Left lung (tissue), 10 donors: ENCODE results near the gene FUT1. TPM values are rescaled to one million over a fixed set of nuclear protein-coding genes. Genes with fewer than 3 reads are reported as not detected.

Experiments
- ATAC-seq: fragments of 200-7000 bp; cut with Tn5 transposase; one replicate; pipeline ENCODE4 v1.9.1; 2020; ENCODE audit warnings: moderate library complexity
- DNase-seq, 4 donors: peaks; one replicate each; pipeline ENCODE4 v3.0.0-alpha.2; 2013 to 2020
- H3K27ac ChIP-seq, 2 donors: fragments of 200-600 bp; sonication (generic) in 1 of 2; one replicate each; pipeline versions ENCODE4 v1.5.0 to v1.8.0; 2020 to 2021
- H3K27me3 ChIP-seq, 2 donors: fragments of 200-600 bp; sonication (generic) in 1 of 2; one replicate each; pipeline versions ENCODE4 v1.5.0 to v1.8.0; 2020 to 2021
- H3K36me3 ChIP-seq, 2 donors: fragments of 200-600 bp; sonication (generic) in 1 of 2; one replicate each; pipeline versions ENCODE4 v1.5.0 to v1.8.0; 2020 to 2021
- H3K4me1 ChIP-seq, 2 donors: fragments of 200-600 bp; one replicate each; pipeline ENCODE4 v1.8.0; 2021
- H3K4me3 ChIP-seq, 2 donors: fragments of 200-600 bp; sonication (generic) in 1 of 2; one replicate each; pipeline versions ENCODE4 v1.5.0 to v1.8.0; 2020 to 2021; ENCODE audit warnings: mild to moderate bottlenecking in 1 of 2
- H3K9me3 ChIP-seq, 2 donors: fragments of 200-600 bp; sonication (generic) in 1 of 2; one replicate each; pipeline versions ENCODE4 v1.5.0 to v1.8.0; 2020 to 2021
- intact Hi-C, 2 donors: fragments of 100-400 bp; cut with DNase I; formaldehyde crosslinking; loops; one replicate each; pipeline versions ENCODE4 v1.11.2 to v1.14.2; 2022
- polyA plus RNA-seq, 6 donors: library from polyadenylated mRNA; unstranded; fragments of 120-200 nt; gene quantifications; one replicate each; pipeline ENCODE4 v1.2.1, GENCODE V29; 2013; ENCODE audit not compliant: insufficient read length in 6 of 6
- total RNA-seq, 2 donors: library from RNA; stranded (reverse); fragmentation: NEBNext Ultra II Directional; extraction: Animal tissue kit (Norgen Biotek cat#: 25700); gene quantifications; one replicate each; pipeline ENCODE4 v1.2.1, GENCODE V29; 2021
- TF ChIP-seq, protein P1 (sequence below), 2 donors: fragments of 200-600 bp; sonication (generic) in 1 of 2; IDR thresholded peaks; one replicate each; pipeline versions ENCODE4 v1.5.0 to v1.8.0; 2021; ENCODE audit warnings: antibody characterized with exemption in 2 of 2
- donor health status: DM: no; HTN: yes; CAD: no.
- donor health status: DM: no; HTN: no; CAD: no.

Gene FUT1
- total and polyA plus RNA-seq, 8 donors, result 5.1 to 8.7 (median 6.6) TPM

DNA sequence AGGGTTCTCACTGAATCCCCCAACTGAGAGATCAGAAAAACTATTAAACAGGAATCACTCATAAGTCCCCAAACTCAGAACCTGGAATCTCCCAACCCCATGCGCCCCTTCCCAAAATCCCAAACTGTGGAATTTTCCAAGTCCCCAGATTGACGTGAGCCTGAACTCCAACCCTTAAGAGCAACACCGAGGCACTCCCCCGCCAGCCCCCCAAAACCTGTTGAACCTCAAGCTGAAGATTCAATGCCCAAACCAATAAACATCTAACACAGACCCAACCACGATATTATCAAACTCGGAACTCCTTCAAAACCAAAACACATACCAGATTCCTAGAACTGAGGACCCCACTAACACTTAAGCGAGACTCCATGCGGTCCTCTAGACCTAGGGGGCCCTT is 6.3 kb downstream of the FUT1 start:
- H3K9me3 ChIP-seq, result no peaks in the 10 kb centered on the region
- intact Hi-C loops, result no loop called here
- TF ChIP-seq, protein P1, sequence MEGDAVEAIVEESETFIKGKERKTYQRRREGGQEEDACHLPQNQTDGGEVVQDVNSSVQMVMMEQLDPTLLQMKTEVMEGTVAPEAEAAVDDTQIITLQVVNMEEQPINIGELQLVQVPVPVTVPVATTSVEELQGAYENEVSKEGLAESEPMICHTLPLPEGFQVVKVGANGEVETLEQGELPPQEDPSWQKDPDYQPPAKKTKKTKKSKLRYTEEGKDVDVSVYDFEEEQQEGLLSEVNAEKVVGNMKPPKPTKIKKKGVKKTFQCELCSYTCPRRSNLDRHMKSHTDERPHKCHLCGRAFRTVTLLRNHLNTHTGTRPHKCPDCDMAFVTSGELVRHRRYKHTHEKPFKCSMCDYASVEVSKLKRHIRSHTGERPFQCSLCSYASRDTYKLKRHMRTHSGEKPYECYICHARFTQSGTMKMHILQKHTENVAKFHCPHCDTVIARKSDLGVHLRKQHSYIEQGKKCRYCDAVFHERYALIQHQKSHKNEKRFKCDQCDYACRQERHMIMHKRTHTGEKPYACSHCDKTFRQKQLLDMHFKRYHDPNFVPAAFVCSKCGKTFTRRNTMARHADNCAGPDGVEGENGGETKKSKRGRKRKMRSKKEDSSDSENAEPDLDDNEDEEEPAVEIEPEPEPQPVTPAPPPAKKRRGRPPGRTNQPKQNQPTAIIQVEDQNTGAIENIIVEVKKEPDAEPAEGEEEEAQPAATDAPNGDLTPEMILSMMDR (IDR thresholded peaks at IDR 0.05), result no peak
- ATAC-seq, result no peak
- H3K4me1 ChIP-seq, result peaks cover 0 to 7% of the 10 kb centered on the region in 2 donors
- no peak overlapping the region for H3K27ac ChIP-seq
- peaks cover 0 to 41% of the 10 kb centered on the region in 2 donors for H3K27me3 ChIP-seq
- no peak overlapping the region for H3K4me3 ChIP-seq
- H3K36me3 ChIP-seq, result no peaks in the 10 kb centered on the region
- no peak for DNase-seq

DNA sequence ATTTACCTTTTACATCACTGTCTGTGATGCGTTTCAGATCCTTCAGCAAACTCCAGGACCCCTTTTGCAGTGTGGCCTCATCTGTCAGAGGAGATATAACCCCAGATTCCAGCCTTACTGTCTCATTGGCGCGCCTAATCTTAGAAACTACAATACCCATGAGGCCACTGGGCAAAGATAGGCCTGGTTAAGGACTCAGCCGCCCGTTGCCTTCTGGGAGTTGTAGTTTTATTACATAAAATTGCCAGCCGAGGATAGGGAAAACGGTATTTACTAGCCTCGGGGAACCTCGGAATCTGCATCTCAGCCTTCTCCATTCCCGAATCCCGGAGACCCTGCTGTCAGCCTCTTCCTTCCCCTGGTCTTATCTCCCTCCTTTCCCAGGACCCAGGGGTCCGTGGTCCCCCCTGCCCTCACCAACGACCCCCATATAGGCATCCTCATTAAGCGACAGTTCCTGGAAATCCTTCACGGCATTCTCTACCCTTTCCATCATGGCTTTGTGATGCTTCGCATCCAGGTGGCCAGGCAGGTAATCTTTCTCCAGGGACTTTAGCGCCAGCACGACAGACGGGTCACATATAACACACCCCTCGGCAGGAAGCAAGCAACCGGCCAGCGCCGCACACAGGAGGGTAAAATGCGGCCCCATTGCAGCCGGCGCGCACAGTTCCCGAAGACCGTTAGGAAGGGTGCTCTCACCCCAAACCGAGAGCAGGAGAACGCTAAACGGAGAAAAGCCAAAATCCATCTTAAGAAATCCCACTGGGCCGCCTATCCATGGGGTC is 7.0 kb downstream of the FUT1 start:
- Histone ChIP-seq H3K4me3 (no peak overlapping the region), H3K4me1 (peaks cover 0 to 7% of the 10 kb centered on the region in 2 donors), H3K27me3 (peaks cover 0 to 41% of the 10 kb centered on the region in 2 donors), H3K36me3 (no peaks in the 10 kb centered on the region), H3K27ac (no peak overlapping the region), H3K9me3 (no peaks in the 10 kb centered on the region)
- ATAC-seq, result peak; percentile 66
- TF ChIP-seq, protein P1 (IDR thresholded peaks at IDR 0.05), result no peak
- intact Hi-C loops, result no loop called here
- peak in 2 of 4 donors; percentile 42 to 45 for DNase-seq

DNA sequence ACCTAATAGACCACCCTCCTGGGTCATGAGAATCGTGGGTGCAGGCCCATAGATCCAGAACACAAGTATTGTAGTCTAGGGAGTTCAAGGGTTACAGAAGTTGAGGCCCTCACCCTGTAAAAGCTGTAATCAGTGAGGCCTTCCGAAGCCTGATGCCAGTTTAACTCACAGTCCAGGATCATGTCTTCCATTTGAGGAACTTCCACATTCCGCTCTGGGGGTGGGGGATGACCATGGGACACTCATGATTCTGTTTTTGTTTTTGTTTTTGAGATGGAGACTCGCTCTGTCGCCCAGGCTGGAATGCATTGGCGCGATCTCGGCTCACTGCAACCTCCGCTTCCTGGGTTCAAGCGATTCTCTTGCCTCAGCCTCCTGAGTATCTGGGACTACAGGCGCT is 10.3 kb downstream of the FUT1 start:
- TF ChIP-seq, protein P1 (IDR thresholded peaks at IDR 0.05), result no peak
- ATAC-seq (no peak), DNase-seq (peak in 1 of 4 donors; percentile 12)
- no peaks in the 10 kb centered on the region for H3K9me3 ChIP-seq
- H3K27me3 ChIP-seq, result peaks cover 5 to 47% of the 10 kb centered on the region in 2 donors
- H3K36me3 ChIP-seq, result no peaks in the 10 kb centered on the region
- intact Hi-C loops, result no loop called here
- H3K27ac ChIP-seq, result peak overlapping the region in 1 of 2 donors; percentile 70
- H3K4me3 ChIP-seq, result no peak overlapping the region
- peaks cover 4 to 18% of the 10 kb centered on the region in 2 donors for H3K4me1 ChIP-seq

DNA sequence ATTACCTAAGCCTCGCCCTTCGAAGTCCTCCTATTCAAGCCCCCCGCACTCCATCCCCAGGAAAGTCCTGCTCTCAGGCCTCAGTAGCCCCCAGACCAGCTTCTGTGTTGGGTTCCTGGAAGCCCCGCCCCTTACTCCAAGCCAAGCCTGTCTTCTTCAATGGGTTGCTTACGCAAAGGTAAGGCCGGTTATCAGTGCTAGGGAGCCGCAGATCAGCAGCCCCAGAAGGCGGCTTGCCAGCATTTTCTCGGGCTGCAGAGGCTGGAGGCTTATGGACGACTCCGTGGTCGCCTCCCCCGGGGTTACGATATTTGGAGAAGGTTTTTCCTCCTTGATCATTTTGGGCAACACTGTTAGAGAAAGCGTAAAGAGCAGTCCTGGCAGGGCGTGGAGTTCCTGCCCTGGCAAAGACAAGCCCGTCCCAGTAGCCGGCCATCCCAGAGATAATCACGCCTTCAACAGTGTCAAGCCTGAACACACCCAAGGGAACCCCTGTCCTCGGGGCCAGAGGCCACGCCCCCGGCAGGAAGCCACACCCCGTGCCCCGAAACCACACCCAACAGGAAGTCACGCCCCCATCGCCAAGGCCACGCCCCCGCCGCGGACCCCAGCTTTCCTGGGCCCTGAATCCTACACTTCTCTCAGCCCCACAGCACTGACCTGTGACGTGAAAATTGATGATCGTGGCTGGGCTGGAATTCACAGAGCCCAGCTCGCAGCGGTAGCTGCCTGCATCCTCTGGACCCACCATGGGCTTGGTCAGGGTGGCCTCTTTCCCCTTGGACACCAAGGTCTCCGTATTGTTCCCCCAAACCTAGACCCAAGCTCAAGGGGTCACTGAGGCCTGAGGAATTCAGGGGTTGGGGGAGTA is 11.1 kb downstream of the FUT1 start:
- H3K27me3 ChIP-seq, result peaks cover 5 to 40% of the 10 kb centered on the region in 2 donors
- TF ChIP-seq, protein P1 (IDR thresholded peaks at IDR 0.05), result no peak
- peaks cover 4 to 17% of the 10 kb centered on the region in 2 donors for H3K4me1 ChIP-seq
- DNase-seq, result peak in 1 of 4 donors; percentile 80
- H3K9me3 ChIP-seq, result no peaks in the 10 kb centered on the region
- intact Hi-C loops, result no loop called here
- H3K36me3 ChIP-seq, result no peaks in the 10 kb centered on the region
- peak overlapping the region in 1 of 2 donors; percentile 56 for H3K4me3 ChIP-seq
- peak overlapping the region; percentile 70 to 73 for H3K27ac ChIP-seq
- ATAC-seq, result no peak
